Neutrophil (primary cell): ENCODE results near the gene FRY.

Source experiments
- H3K27ac ChIP-seq: fragments of 200-600 bp; sonication (generic); 2 replicates; pipeline ENCODE4 v1.5.1; 2016; ENCODE audit warnings: mild to moderate bottlenecking, moderate library complexity
- H3K27me3 ChIP-seq: fragments of 200-600 bp; sonication (generic); 2 replicates; pipeline ENCODE4 v1.6.0; 2016; ENCODE audit warnings: mild to moderate bottlenecking
- H3K36me3 ChIP-seq: fragments of 200-600 bp; sonication (generic); 2 replicates; pipeline ENCODE4 v1.5.1; 2017
- H3K4me1 ChIP-seq, 2 experiments: fragments of 200-600 bp in 1 of 2; sonication (generic) in 1 of 2; 1 replicate in 1 of 2; 2 replicates in 1 of 2; pipeline versions ENCODE4 v1.5.1 to v1.6.1; 2013 to 2016; ENCODE audit warnings: low read depth in 1 of 2, low read length in 1 of 2, mild to moderate bottlenecking in 1 of 2, moderate library complexity in 1 of 2; ENCODE audit not compliant: control insufficient read depth in 1 of 2, insufficient read depth in 1 of 2
- H3K4me3 ChIP-seq, 2 experiments: fragments of 200-600 bp in 1 of 2; sonication (generic) in 1 of 2; 1 replicate in 1 of 2; 2 replicates in 1 of 2; pipeline ENCODE4 v1.5.1; 2013 to 2016; ENCODE audit warnings: low read depth in 1 of 2, low read length in 1 of 2, mild to moderate bottlenecking in 1 of 2, moderate library complexity in 1 of 2
- H3K9me3 ChIP-seq: fragments of 200-600 bp; sonication (generic); 2 replicates; pipeline ENCODE4 v1.5.1; 2016
- TF ChIP-seq, protein P1 (sequence below): fragments of 200-600 bp; sonication (generic); IDR thresholded peaks from 2 replicates; pipeline ENCODE4 v1.5.1; 2016; ENCODE audit warnings: antibody characterized with exemption

The FRY gene

GRCh38 chr13:32298695-32299094 is 267.1 kb downstream of the FRY start:
- TF ChIP-seq, protein P1, sequence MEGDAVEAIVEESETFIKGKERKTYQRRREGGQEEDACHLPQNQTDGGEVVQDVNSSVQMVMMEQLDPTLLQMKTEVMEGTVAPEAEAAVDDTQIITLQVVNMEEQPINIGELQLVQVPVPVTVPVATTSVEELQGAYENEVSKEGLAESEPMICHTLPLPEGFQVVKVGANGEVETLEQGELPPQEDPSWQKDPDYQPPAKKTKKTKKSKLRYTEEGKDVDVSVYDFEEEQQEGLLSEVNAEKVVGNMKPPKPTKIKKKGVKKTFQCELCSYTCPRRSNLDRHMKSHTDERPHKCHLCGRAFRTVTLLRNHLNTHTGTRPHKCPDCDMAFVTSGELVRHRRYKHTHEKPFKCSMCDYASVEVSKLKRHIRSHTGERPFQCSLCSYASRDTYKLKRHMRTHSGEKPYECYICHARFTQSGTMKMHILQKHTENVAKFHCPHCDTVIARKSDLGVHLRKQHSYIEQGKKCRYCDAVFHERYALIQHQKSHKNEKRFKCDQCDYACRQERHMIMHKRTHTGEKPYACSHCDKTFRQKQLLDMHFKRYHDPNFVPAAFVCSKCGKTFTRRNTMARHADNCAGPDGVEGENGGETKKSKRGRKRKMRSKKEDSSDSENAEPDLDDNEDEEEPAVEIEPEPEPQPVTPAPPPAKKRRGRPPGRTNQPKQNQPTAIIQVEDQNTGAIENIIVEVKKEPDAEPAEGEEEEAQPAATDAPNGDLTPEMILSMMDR, result no peak
- Histone ChIP-seq H3K4me1 (peaks cover 2 to 6% of the 10 kb centered on the region in 2 experiments), H3K4me3 (no peak overlapping the region), H3K27ac (no peak overlapping the region), H3K9me3 (no peaks in the 10 kb centered on the region), H3K36me3 (peaks cover 52% of the 10 kb centered on the region), H3K27me3 (peaks cover 17% of the 10 kb centered on the region)

GRCh38 chr13:32299893-32300292 is 268.3 kb downstream of the FRY start:
- TF ChIP-seq, protein P1, result no peak

DNA sequence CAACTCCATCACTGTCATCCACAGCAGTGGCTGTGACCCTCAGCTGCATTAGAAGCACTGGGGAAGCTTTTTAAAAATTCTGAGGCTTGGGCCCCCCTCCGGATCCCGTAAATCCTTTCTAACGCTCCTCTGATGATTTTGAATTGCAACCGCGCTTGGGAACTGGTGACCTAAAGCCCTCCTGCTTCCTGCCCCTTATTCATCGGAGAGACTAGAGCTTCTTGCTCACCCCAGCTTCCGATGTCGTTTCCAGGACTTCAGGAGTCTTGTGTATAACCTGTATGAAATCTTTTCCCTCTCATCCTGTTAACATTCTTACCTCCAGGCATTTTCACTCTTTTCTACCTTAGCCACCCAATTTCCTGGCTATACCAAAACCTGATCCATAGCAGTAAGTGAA is 268.8 kb downstream of the FRY start:
- no peak overlapping the region for H3K27ac ChIP-seq
- TF ChIP-seq, protein P1, result no peak
- H3K36me3 ChIP-seq, result peaks cover 35% of the 10 kb centered on the region
- H3K9me3 ChIP-seq, result no peaks in the 10 kb centered on the region
- H3K4me3 ChIP-seq, result no peak overlapping the region
- peaks cover 2 to 6% of the 10 kb centered on the region in 2 experiments for H3K4me1 ChIP-seq
- H3K27me3 ChIP-seq, result peaks cover 17% of the 10 kb centered on the region

More at GRCh38 chr13:32299893-32300292, 268.3 kb downstream of the FRY start:
- peaks cover 17% of the 10 kb centered on the region for H3K27me3 ChIP-seq
- peaks cover 40% of the 10 kb centered on the region for H3K36me3 ChIP-seq
- H3K4me3 ChIP-seq, result no peak overlapping the region
- no peak overlapping the region for H3K27ac ChIP-seq
- peaks cover 2 to 6% of the 10 kb centered on the region in 2 experiments for H3K4me1 ChIP-seq
- no peaks in the 10 kb centered on the region for H3K9me3 ChIP-seq

- peaks cover 29% of the 10 kb centered on the region for H3K36me3 ChIP-seq
- no peak overlapping the region for H3K4me3 ChIP-seq
- H3K9me3 ChIP-seq, result no peaks in the 10 kb centered on the region
- TF ChIP-seq, protein P1, result no peak
- H3K27ac ChIP-seq, result no peak overlapping the region
- peaks cover 17% of the 10 kb centered on the region for H3K27me3 ChIP-seq
- peaks cover 2 to 6% of the 10 kb centered on the region in 2 experiments for H3K4me1 ChIP-seq
Measured at GRCh38 chr13:32300920-32301319, 269.3 kb downstream of the FRY start.

DNA sequence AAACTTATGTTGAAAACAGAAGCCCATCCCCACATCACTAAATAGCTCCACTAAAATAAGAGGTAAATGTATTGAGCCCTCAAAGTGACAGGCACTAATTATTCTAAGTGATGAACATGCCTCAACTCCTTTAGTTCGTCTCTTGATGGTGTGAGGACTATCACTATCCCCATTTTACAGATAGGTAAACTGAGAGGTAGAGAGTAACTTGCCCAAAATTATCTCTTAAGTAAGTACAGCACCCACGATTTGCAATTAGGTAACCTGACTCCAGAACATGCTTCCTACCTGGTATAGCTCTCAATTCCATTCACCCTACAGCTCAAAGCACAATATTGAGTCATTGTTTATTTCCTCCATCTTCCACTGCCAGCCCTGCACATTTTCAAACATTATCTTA is 270.9 kb downstream of the FRY start:
- H3K27ac ChIP-seq, result no peak overlapping the region
- peaks cover 17% of the 10 kb centered on the region for H3K27me3 ChIP-seq
- H3K4me1 ChIP-seq, result peaks cover 2 to 6% of the 10 kb centered on the region in 2 experiments
- TF ChIP-seq, protein P1, result no peak
- no peaks in the 10 kb centered on the region for H3K9me3 ChIP-seq
- H3K4me3 ChIP-seq, result no peak overlapping the region
- H3K36me3 ChIP-seq, result peaks cover 17% of the 10 kb centered on the region

DNA sequence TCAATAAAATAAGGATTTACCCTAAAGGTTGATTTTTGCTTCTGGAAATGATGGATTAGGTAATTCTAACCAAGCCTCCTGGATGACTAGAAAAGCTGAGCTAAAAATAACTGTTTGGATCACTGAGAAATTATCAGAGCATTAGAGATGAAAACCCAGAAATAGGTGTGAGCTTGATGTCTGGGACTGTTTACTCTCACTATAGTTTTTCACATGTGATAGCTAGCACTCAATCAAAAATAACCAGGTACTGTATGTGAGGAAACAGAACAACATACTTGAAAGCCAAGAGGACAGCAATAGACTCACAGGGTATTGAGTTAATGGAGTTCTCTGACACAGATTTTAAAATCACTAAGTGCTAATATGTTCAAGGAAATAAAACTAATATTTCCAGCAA is 274.1 kb downstream of the FRY start:
- TF ChIP-seq, protein P1, result no peak
- Histone ChIP-seq H3K9me3 (no peaks in the 10 kb centered on the region), H3K36me3 (no peaks in the 10 kb centered on the region), H3K27me3 (peaks cover 10% of the 10 kb centered on the region), H3K27ac (no peak overlapping the region), H3K4me1 (peaks cover 11 to 16% of the 10 kb centered on the region in 2 experiments), H3K4me3 (no peak overlapping the region)
